22Rv1 (cell line): ENCODE measurements around the gene ABHD12.

Source experiments
- ZFX ChIP-seq: fragments of 450-650 bp; IDR thresholded peaks from 2 replicates; pipeline ENCODE4 v1.6.1; 2017; ENCODE audit warnings: antibody characterized with exemption, borderline replicate concordance
- TF ChIP-seq, protein P1 (sequence below): fragments of 450-650 bp; IDR thresholded peaks from 2 replicates; pipeline ENCODE4 v1.5.1; 2017; ENCODE audit warnings: mild to moderate bottlenecking

DNA sequence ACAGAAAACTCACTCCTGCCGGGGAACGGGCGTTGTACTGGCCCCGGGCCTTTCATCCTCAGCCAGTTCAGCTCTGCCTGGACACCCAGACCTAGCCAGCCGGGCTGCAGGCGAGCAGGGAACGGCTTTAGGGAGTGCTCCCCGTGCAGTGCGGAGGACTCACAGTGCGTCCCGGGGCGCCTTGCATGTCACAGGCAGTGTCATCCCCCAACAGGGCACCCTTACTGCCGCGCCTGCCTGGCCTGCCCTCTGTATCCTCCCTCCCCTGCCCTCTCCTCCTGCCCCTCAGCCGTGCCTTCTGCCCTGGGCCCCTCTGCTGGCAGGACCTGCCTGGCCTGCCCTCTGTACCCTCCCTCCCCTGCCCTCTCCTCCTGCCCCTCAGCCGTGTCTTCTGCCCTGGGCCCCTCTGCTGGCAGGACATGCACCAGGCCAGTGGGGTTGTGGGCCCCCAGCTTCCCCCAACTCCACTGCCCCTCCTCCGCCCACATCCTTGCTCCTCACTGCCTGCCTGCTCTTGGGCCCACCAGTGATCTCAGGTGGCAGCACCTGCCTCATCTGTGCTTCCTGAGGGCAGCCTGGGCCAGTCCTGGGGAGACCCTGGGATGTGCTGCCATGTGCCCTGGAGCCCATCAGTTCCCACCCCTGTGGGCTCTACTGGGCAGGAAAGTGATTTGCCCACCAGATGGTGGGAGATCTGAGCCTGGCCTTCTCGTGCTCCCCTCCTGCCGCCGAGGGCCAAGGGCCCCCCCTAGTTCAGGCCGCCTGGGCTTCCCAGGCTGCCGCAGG lies 99.8 kb downstream of the ABHD12 start:
- TF ChIP-seq, protein P1, sequence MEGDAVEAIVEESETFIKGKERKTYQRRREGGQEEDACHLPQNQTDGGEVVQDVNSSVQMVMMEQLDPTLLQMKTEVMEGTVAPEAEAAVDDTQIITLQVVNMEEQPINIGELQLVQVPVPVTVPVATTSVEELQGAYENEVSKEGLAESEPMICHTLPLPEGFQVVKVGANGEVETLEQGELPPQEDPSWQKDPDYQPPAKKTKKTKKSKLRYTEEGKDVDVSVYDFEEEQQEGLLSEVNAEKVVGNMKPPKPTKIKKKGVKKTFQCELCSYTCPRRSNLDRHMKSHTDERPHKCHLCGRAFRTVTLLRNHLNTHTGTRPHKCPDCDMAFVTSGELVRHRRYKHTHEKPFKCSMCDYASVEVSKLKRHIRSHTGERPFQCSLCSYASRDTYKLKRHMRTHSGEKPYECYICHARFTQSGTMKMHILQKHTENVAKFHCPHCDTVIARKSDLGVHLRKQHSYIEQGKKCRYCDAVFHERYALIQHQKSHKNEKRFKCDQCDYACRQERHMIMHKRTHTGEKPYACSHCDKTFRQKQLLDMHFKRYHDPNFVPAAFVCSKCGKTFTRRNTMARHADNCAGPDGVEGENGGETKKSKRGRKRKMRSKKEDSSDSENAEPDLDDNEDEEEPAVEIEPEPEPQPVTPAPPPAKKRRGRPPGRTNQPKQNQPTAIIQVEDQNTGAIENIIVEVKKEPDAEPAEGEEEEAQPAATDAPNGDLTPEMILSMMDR, result no peak
- TF ChIP-seq ZFX, result no peak
